ENCODE measurements around the gene SRPK2. TPM values are rescaled to one million over a fixed set of nuclear protein-coding genes. Genes with fewer than 3 reads are reported as not detected.

The SRPK2 gene
- total and polyA plus RNA-seq, 5 donors = 10.4 to 32.4 (median 31.3) TPM

DNA sequence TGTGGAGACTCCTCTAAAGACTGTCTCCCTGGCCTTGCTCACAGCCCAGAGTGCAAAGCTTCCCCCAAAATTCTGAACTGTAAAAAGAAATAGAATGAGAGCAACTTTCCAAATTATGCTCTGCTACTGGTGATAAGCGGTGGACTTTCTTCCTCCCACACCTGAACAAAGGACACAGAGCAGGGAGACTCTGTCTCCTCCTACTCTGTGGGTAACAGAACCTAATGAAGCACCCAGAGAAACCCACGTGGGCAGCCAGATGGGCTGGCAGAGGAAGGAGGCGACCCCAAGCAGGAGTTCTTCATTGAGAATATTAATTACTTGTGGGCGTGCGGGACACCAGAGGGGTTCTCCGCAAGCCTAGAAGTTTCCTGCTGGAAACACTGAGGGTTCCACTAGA, 235.2 kb downstream of the SRPK2 start:
- no peak for DNase-seq
- H3K4me1 ChIP-seq (ENCODE audit: control insufficient read depth, insufficient read depth, low read length) = peaks cover 2% of the 10 kb centered on the region
- no peaks in the 10 kb centered on the region for H3K9me3 ChIP-seq (ENCODE audit: control insufficient read depth, low read length)
- ATAC-seq = no peak
- no peak overlapping the region for H3K27ac ChIP-seq (ENCODE audit: low read length)
- no peaks in the 10 kb centered on the region for H3K27me3 ChIP-seq (ENCODE audit: control insufficient read depth, insufficient read depth)
- intact Hi-C loops (cut with DNase I) = loop anchor here in 1 of 4 donors (10.0 kb wide), 1 partner anchor 181 kb away; no protein-coding TSS in a partner anchor
- WGBS = 87% methylated on average over 6 of the region's 6 CpGs
- no peak overlapping the region for H3K4me3 ChIP-seq (ENCODE audit: low read length)

DNA sequence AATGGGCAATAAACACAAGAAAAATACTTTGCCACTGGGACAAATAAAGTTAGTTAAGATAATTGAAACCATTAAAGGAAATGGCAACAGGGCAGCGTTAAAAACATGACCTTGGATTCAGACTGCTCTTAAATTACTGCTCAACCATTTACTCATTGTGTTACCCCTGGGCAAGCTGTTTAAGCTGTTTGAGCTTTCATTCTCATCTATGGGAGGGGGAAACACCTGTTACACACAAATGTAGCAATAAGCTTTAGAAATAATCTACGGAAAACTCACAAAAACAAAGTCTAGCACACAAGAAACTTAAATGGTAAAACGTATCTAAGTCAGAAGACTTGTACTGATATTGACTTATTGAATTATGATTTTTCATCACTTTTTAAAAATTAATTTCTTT, 237.6 kb downstream of the SRPK2 start:
- 91% methylated on average over 3 of the region's 3 CpGs for WGBS
- intact Hi-C loops (cut with DNase I) = loop anchor here in 1 of 4 donors (10.0 kb wide), 1 partner anchor 184 kb away; no protein-coding TSS in a partner anchor
- no peak overlapping the region for H3K4me3 ChIP-seq (ENCODE audit: low read length)
- H3K9me3 ChIP-seq (ENCODE audit: control insufficient read depth, low read length) = no peaks in the 10 kb centered on the region
- ATAC-seq (no peak), DNase-seq (no peak)
- peaks cover 3% of the 10 kb centered on the region for H3K4me1 ChIP-seq (ENCODE audit: control insufficient read depth, insufficient read depth, low read length)
- H3K27ac ChIP-seq (ENCODE audit: low read length) = no peak overlapping the region
- no peaks in the 10 kb centered on the region for H3K27me3 ChIP-seq (ENCODE audit: control insufficient read depth, insufficient read depth)

GRCh38 chr7:105149827-105150226, 238.9 kb downstream of the SRPK2 start:
- H3K9me3 ChIP-seq (ENCODE audit: control insufficient read depth, low read length) = no peaks in the 10 kb centered on the region
- DNase-seq = no peak
- WGBS = 74% methylated on average over 3 of the region's 3 CpGs
- no peaks in the 10 kb centered on the region for H3K27me3 ChIP-seq (ENCODE audit: control insufficient read depth, insufficient read depth)
- no peak overlapping the region for H3K27ac ChIP-seq (ENCODE audit: low read length)
- no peak overlapping the region for H3K4me3 ChIP-seq (ENCODE audit: low read length)
- intact Hi-C loops (cut with DNase I) = loop anchor here in 2 of 4 donors (10.0 kb wide), 2 partner anchors 185 to 335 kb away; no protein-coding TSS in a partner anchor
- peak in 1 of 2 donors; percentile 45 for ATAC-seq
- H3K4me1 ChIP-seq (ENCODE audit: control insufficient read depth, insufficient read depth, low read length) = peaks cover 5% of the 10 kb centered on the region

- Histone ChIP-seq H3K9me3 (ENCODE audit: control insufficient read depth, low read length) (no peaks in the 10 kb centered on the region), H3K4me3 (ENCODE audit: low read length) (no peak overlapping the region), H3K4me1 (ENCODE audit: control insufficient read depth, insufficient read depth, low read length) (peaks cover 5% of the 10 kb centered on the region), H3K27me3 (ENCODE audit: control insufficient read depth, insufficient read depth) (no peaks in the 10 kb centered on the region), H3K27ac (ENCODE audit: low read length) (no peak overlapping the region)
- 62% methylated on average over 6 of the region's 6 CpGs for WGBS
- ATAC-seq (peak in 1 of 2 donors; percentile 25), DNase-seq (no peak)
- intact Hi-C loops (cut with DNase I) = loop anchor here in 1 of 4 donors (10.0 kb wide), 1 partner anchor 344 kb away; no protein-coding TSS in a partner anchor
Observed at GRCh38 chr7:105141068-105141467, 247.7 kb downstream of the SRPK2 start.

DNA sequence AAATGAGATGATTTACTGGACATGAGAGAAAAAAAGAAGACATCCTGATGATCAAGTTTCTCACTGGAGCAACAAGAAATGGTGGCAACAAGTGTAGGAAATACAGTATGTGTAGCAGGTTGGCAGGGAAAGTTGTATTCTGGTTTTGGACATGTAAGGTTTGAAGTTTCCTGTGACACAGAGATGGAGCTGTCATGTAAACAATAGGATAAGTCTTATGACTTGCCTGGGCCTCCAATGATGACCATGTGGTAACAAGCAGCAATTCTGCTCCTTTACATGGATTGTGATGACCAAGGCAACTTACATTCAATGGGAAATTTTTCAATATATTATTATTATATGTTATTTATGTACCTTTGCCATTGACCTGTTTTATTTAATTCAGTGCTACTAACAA, 249.3 kb downstream of the SRPK2 start:
- peaks cover 4% of the 10 kb centered on the region for H3K4me1 ChIP-seq (ENCODE audit: control insufficient read depth, insufficient read depth, low read length)
- no peak overlapping the region for H3K27ac ChIP-seq (ENCODE audit: low read length)
- DNase-seq = no peak
- no peak overlapping the region for H3K4me3 ChIP-seq (ENCODE audit: low read length)
- H3K9me3 ChIP-seq (ENCODE audit: control insufficient read depth, low read length) = no peaks in the 10 kb centered on the region
- no peak for ATAC-seq
- intact Hi-C loops (cut with DNase I) = loop anchor here in 1 of 4 donors (10.0 kb wide), 1 partner anchor 195 kb away; no protein-coding TSS in a partner anchor
- no peaks in the 10 kb centered on the region for H3K27me3 ChIP-seq (ENCODE audit: control insufficient read depth, insufficient read depth)

- no peaks in the 10 kb centered on the region for H3K27me3 ChIP-seq (ENCODE audit: control insufficient read depth, insufficient read depth)
- peaks cover 4% of the 10 kb centered on the region for H3K4me1 ChIP-seq (ENCODE audit: control insufficient read depth, insufficient read depth, low read length)
- H3K27ac ChIP-seq (ENCODE audit: low read length) = no peak overlapping the region
- DNase-seq (no peak), ATAC-seq (no peak)
- no peak overlapping the region for H3K4me3 ChIP-seq (ENCODE audit: low read length)
- WGBS = 95% methylated on average over 4 of the region's 4 CpGs
- H3K9me3 ChIP-seq (ENCODE audit: control insufficient read depth, low read length) = no peaks in the 10 kb centered on the region
- intact Hi-C loops (cut with DNase I) = loop anchor here in 1 of 4 donors (10.0 kb wide), 1 partner anchor 197 kb away; no protein-coding TSS in a partner anchor
Observed at GRCh38 chr7:105137898-105138297, 250.8 kb downstream of the SRPK2 start.

DNA sequence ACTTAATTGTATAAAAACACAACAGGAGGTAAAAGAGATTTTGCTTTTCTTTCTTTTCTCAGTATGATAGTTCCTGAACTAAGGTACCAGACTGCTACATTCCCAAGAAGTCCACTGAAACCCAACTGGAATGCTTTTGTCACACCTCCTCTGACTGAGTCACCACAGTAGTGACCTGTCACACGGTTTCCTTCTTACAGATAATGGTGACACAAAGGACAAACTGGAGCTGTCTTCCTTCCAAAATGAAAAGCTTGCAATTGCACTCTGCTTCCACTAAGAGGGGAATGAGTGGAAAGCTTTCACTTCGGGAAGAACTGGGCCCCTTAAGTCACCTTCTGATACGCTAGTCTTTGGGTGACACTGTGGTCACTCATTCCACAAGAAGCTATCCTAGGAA, 252.5 kb downstream of the SRPK2 start:
- Histone ChIP-seq H3K9me3 (ENCODE audit: control insufficient read depth, low read length) (no peaks in the 10 kb centered on the region), H3K27ac (ENCODE audit: low read length) (no peak overlapping the region), H3K4me3 (ENCODE audit: low read length) (no peak overlapping the region), H3K27me3 (ENCODE audit: control insufficient read depth, insufficient read depth) (no peaks in the 10 kb centered on the region), H3K4me1 (ENCODE audit: control insufficient read depth, insufficient read depth, low read length) (peaks cover 4% of the 10 kb centered on the region)
- intact Hi-C loops (cut with DNase I) = loop anchor here in 1 of 4 donors (10.0 kb wide), 1 partner anchor 199 kb away; no protein-coding TSS in a partner anchor
- ATAC-seq (peak in 1 of 2 donors; percentile 54), DNase-seq (no peak)
- 53% methylated on average over 3 of the region's 3 CpGs for WGBS

GRCh38 chr7:105133986-105134655, 254.6 kb downstream of the SRPK2 start:
- ATAC-seq (peak in 1 of 2 donors; percentile 11), DNase-seq (no peak)
- intact Hi-C loops (cut with DNase I) = loop anchor here in 1 of 4 donors (10.0 kb wide), 1 partner anchor 201 kb away; no protein-coding TSS in a partner anchor

DNA sequence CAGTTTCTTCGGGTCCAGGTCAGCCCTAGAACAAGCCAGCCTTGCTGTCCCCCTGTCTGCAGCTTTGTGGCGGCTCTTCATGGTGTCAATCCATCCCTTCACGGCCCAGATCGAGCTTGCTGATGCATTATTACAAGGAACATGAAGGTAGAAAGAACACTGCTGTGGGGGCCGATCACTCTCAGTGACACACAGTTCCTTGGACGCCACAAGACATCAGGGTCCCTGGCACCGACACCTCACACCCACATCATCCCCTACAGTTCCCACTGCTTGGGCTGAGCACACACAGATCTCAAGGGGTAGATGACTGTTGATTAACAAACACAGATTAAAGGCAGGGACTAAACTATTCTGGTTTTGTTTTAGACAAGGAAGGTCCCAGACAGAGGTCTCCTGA, 255.4 kb downstream of the SRPK2 start:
- Histone ChIP-seq H3K4me3 (ENCODE audit: low read length) (no peak overlapping the region), H3K4me1 (ENCODE audit: control insufficient read depth, insufficient read depth, low read length) (peaks cover 4% of the 10 kb centered on the region), H3K27ac (ENCODE audit: low read length) (no peak overlapping the region), H3K27me3 (ENCODE audit: control insufficient read depth, insufficient read depth) (no peaks in the 10 kb centered on the region), H3K9me3 (ENCODE audit: control insufficient read depth, low read length) (no peaks in the 10 kb centered on the region)
- intact Hi-C loops (cut with DNase I) = loop anchor here in 1 of 4 donors (10.0 kb wide), 1 partner anchor 201 kb away; no protein-coding TSS in a partner anchor
- 95% methylated on average over 7 of the region's 7 CpGs for WGBS
- DNase-seq (no peak), ATAC-seq (no peak)

More at GRCh38 chr7:105133986-105134655, 254.6 kb downstream of the SRPK2 start:
- peaks cover 4% of the 10 kb centered on the region for H3K4me1 ChIP-seq (ENCODE audit: control insufficient read depth, insufficient read depth, low read length)
- H3K9me3 ChIP-seq (ENCODE audit: control insufficient read depth, low read length) = no peaks in the 10 kb centered on the region
- no peak overlapping the region for H3K27ac ChIP-seq (ENCODE audit: low read length)
- WGBS = 81% methylated on average over 9 of the region's 9 CpGs
- H3K27me3 ChIP-seq (ENCODE audit: control insufficient read depth, insufficient read depth) = no peaks in the 10 kb centered on the region
- H3K4me3 ChIP-seq (ENCODE audit: low read length) = no peak overlapping the region

- ATAC-seq (no peak), DNase-seq (no peak)
- WGBS = 90% methylated on average over 10 of the region's 10 CpGs
- Histone ChIP-seq H3K4me3 (ENCODE audit: low read length) (no peak overlapping the region), H3K27ac (ENCODE audit: low read length) (no peak overlapping the region), H3K9me3 (ENCODE audit: control insufficient read depth, low read length) (no peaks in the 10 kb centered on the region), H3K27me3 (ENCODE audit: control insufficient read depth, insufficient read depth) (no peaks in the 10 kb centered on the region), H3K4me1 (ENCODE audit: control insufficient read depth, insufficient read depth, low read length) (peaks cover 4% of the 10 kb centered on the region)
- intact Hi-C loops (cut with DNase I) = loop anchor here in 1 of 4 donors (10.0 kb wide), 1 partner anchor 202 kb away; no protein-coding TSS in a partner anchor
Observed at GRCh38 chr7:105132835-105133234, 255.9 kb downstream of the SRPK2 start.

DNA sequence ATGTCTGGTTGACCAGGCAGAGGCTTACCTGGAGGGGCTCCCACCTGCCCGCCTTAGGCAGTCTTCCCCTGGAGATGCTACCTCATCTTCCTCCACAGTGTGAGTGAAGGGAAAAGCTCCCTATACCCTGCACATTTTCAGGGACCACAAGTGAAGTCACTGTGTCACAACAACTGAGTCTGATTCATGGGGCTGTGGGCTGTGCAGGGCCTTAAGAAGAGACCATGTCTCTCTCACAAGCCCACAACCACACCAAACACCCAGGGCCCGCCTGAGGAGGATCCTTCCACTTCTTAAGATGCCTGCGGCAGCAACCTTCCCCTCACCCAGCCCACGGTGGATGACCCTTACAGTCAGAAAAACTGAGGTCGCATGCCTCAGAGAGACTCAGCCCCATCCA, 256.4 kb downstream of the SRPK2 start:
- peaks cover 4% of the 10 kb centered on the region for H3K4me1 ChIP-seq (ENCODE audit: control insufficient read depth, insufficient read depth, low read length)
- ATAC-seq (no peak), DNase-seq (no peak)
- intact Hi-C loops (cut with DNase I) = loop anchor here in 1 of 4 donors (10.0 kb wide), 1 partner anchor 202 kb away; no protein-coding TSS in a partner anchor
- H3K9me3 ChIP-seq (ENCODE audit: control insufficient read depth, low read length) = no peaks in the 10 kb centered on the region
- no peak overlapping the region for H3K27ac ChIP-seq (ENCODE audit: low read length)
- 92% methylated on average over 5 of the region's 5 CpGs for WGBS
- no peaks in the 10 kb centered on the region for H3K27me3 ChIP-seq (ENCODE audit: control insufficient read depth, insufficient read depth)
- no peak overlapping the region for H3K4me3 ChIP-seq (ENCODE audit: low read length)
